Muscle of leg (tissue), 11 donors: ENCODE results near the gene ZNF830. TPM values are rescaled to one million over a fixed set of nuclear protein-coding genes. Genes with fewer than 3 reads are reported as not detected.
"Not testable (repeated sequence)": the region's sequence is repeated elsewhere in the genome, so short reads cannot be mapped to it uniquely, and the experiment has no call there.

Experiments used
- DNase-seq: peaks from one replicate; pipeline ENCODE4 v3.0.0; 2013
- H3K27ac ChIP-seq: one replicate; pipeline ENCODE4 v1.5.1; 2013; ENCODE audit warnings: mild to moderate bottlenecking, low read length, control low read depth
- H3K27me3 ChIP-seq: one replicate; pipeline ENCODE4 v1.6.1; 2013; ENCODE audit warnings: low read length; ENCODE audit not compliant: control insufficient read depth, insufficient read depth
- H3K36me3 ChIP-seq: one replicate; pipeline ENCODE4 v1.6.1; 2013; ENCODE audit warnings: low read length; ENCODE audit not compliant: control insufficient read depth, insufficient read depth
- H3K4me1 ChIP-seq: one replicate; pipeline ENCODE4 v1.6.1; 2013; ENCODE audit warnings: low read length; ENCODE audit not compliant: control insufficient read depth, insufficient read depth
- H3K4me3 ChIP-seq: one replicate; pipeline ENCODE4 v1.5.1; 2013; ENCODE audit warnings: low read length, control low read depth
- H3K9me3 ChIP-seq: replicated peaks from 2 replicates; pipeline ENCODE4 v1.6.1; 2013; ENCODE audit warnings: low read depth, low read length; ENCODE audit not compliant: control insufficient read depth
- WGBS: methylation state at CpG from one replicate; pipeline ENCODE4 v1.1.5; 2013; ENCODE audit warnings: missing lambda C conversion rate; ENCODE audit not compliant: insufficient coverage; 5-methylcytosine and 5-hydroxymethylcytosine counted together
- polyA plus RNA-seq, 8 donors: library from polyadenylated mRNA; unstranded; fragments of 120-200 nt; gene quantifications; one replicate each; pipeline versions ENCODE4 v1.2.1 to v1.2.3, GENCODE V29; 2013; ENCODE audit warnings: inconsistent platforms in 1 of 8, low replicate concordance in 1 of 8; ENCODE audit not compliant: insufficient read length in 8 of 8, insufficient read depth in 1 of 8
- total RNA-seq: library from RNA; stranded (reverse); fragments of 120-200 nt; gene quantifications from one replicate; pipeline ENCODE4 v1.2.4, GENCODE V29; 2013

The ZNF830 gene
- total and polyA plus RNA-seq, 9 donors: 12.3 to 17.6 (median 15.0) TPM

DNA sequence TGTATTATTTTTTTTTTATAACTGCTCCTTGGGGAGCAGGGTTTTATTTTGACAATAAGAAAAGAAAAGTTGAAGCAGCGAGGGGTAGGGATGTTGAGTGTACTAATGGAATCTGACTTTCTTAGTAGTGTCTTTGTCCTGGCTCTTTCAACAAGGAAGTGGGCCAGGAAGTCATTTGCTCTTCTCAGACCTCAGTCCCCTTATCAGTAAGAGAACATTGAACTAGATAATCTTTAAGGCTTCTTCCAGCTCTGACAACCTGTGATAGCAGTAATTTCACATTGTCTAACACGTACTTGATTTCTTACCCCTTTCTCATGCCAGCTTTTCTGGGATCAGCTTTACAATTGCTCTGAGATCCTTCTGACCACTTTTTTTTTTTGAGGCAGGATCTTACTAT, 27.3 kb downstream of the ZNF830 start:
- WGBS: 90% methylated on average over 2 of the region's 2 CpGs
- no peaks in the 10 kb centered on the region for H3K27me3 ChIP-seq
- H3K27ac ChIP-seq: no peak overlapping the region
- peaks cover 70% of the 10 kb centered on the region for H3K36me3 ChIP-seq
- DNase-seq: no peak
- no peaks in the 10 kb centered on the region for H3K9me3 ChIP-seq
- no peaks in the 10 kb centered on the region for H3K4me1 ChIP-seq
- H3K4me3 ChIP-seq: no peak overlapping the region

DNA sequence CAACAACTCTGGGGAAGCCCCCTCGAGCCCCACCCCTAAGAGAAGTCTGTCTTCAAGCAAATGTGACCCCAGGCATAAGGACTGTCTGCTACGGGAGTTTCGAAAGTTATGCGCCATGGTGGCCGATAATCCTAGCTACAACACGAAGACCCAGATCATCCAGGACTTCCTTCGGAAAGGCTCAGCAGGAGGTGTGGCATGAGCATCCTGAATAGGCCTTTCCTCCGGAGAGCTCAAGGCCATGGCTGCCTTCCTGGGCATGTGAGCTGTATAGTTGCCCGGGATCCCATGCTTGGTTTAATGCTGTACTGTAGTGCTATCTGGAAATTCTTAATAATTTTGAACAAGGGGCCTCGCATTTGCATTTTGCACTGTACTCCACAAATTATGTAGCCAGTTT, 28.1 kb downstream of the ZNF830 start:
- Histone ChIP-seq H3K4me1 (no peaks in the 10 kb centered on the region), H3K9me3 (no peaks in the 10 kb centered on the region), H3K27ac (no peak overlapping the region), H3K4me3 (no peak overlapping the region), H3K36me3 (peaks cover 78% of the 10 kb centered on the region), H3K27me3 (no peaks in the 10 kb centered on the region)
- WGBS: 95% methylated on average over 7 of the region's 10 CpGs
- DNase-seq: no peak

DNA sequence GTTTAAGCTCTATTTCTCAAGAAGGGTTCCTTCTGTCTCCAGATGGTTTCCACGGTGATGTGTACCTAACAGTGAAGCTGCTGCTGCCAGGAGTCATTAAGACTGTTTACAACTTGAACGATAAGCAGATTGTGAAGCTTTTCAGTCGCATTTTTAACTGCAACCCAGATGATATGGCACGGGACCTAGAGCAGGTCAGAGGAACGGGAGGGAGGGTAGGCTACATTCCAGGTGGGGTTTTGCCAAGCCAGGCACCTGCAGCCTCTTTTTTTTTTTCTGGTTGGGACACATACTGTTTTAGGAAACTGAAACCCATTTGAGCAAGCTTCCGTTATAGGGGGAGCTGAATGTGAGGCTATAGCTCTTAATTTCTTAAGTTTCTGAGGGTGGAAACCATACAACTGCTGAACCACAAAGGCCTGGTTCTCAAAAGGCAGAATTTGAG, 29.6 kb downstream of the ZNF830 start:
- no peak for DNase-seq
- WGBS: 36% methylated on average over 4 of the region's 6 CpGs

DNA sequence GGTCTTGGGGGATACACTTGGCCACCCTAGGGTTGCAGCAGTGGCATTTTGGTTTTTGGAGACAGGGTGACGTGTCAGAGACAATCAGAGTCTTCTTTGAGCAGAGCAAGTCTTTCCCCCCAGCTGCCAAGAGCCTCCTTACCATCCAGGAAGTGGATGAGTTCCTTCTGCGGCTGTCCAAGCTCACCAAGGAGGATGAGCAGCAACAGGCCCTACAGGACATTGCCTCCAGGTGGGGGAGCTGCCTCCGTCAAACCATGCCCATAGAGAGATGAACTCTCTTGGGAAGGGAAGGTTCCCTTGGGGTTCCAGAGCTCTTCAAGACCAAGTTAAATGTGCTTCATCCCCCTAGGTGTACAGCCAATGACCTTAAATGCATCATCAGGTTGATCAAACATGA, 30.3 kb downstream of the ZNF830 start:
- peaks cover 84% of the 10 kb centered on the region for H3K36me3 ChIP-seq
- no CpG with 5 or more reads among the region's 3 CpGs for WGBS
- H3K4me3 ChIP-seq: no peak overlapping the region
- DNase-seq: no peak
- peaks cover 2% of the 10 kb centered on the region for H3K4me1 ChIP-seq
- H3K27me3 ChIP-seq: no peaks in the 10 kb centered on the region
- no peaks in the 10 kb centered on the region for H3K9me3 ChIP-seq
- H3K27ac ChIP-seq: no peak overlapping the region

More for the DNA sequence above, 29.6 kb downstream of the ZNF830 start:
- Histone ChIP-seq H3K27me3 (no peaks in the 10 kb centered on the region), H3K36me3 (peaks cover 85% of the 10 kb centered on the region), H3K4me3 (no peak overlapping the region), H3K27ac (no peak overlapping the region), H3K9me3 (no peaks in the 10 kb centered on the region), H3K4me1 (no peaks in the 10 kb centered on the region)

DNA sequence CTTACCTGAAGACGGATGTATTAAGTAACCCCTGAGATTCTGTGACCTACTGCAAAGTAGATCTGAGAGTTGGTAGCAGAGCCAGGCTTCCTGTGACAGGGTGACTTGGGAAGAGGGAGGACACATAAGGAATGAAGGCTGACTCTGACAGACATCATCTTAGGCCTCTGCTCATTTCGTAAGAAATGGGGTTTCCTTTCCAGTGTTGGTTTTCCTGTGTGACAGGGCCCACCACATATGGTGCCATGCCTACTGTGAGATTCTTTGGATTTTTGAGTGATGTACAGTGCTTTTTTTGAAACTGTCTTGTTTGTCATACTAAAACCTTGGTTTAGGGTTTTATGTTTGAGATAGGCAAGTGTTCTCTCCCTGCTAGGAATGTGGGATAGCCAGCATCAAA, 31.7 kb downstream of the ZNF830 start:
- peaks cover 81% of the 10 kb centered on the region for H3K36me3 ChIP-seq
- no peak overlapping the region for H3K27ac ChIP-seq
- no peak overlapping the region for H3K4me3 ChIP-seq
- whole genome bisulfite sequencing: 88% methylated on average over 1 of the region's 2 CpGs
- no peaks in the 10 kb centered on the region for H3K27me3 ChIP-seq
- no peak for DNase-seq
- peaks cover 16% of the 10 kb centered on the region for H3K4me1 ChIP-seq
- H3K9me3 ChIP-seq: no peaks in the 10 kb centered on the region

DNA sequence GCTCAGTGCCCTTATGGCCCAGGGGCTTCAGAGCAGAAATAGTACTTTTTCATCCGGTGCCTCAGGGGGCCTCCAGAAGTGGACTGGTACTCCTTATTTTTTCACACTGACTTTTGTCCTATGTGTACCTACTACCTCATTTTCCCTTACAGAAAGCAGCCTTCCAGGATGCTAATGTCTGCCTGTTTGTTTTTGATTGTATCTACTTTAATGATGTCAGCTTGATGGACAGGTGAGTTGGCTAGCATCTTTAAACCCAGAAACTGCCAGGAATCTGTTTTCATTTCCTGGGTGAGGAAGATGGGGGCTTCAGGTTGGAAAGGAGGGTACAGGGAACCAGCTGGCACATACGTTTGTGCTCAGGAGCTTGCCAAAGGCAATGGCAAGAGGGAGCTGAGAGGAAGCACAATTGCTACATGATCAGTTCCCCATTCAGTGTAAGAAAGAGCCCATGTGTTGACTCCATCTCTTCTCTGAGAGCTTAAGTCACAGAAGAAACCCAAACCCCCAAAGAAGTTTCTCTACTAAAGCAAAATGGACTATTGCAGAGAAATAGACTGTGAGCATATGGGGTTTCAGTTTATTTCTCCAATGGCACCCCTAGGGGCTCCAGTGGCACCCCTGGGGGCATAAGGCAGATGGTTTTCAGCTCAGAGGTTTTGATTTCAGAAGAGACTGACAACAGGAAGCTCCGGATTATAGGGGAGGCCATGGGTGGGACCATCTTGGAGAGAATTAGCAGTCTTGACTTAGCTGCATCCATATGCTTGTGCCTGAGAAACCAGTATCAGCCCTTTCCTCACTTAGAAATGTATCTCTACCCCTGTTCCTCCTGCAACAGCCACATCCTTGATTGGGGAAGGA, 35.3 kb downstream of the ZNF830 start:
- peaks cover 82% of the 10 kb centered on the region for H3K36me3 ChIP-seq
- DNase-seq: peak; percentile 28
- no peaks in the 10 kb centered on the region for H3K27me3 ChIP-seq
- peak overlapping the region; percentile 2 for H3K27ac ChIP-seq
- no peak overlapping the region for H3K4me3 ChIP-seq
- WGBS: 67% methylated on average over 1 of the region's 3 CpGs
- H3K9me3 ChIP-seq: no peaks in the 10 kb centered on the region
- H3K4me1 ChIP-seq: peaks cover 19% of the 10 kb centered on the region

DNA sequence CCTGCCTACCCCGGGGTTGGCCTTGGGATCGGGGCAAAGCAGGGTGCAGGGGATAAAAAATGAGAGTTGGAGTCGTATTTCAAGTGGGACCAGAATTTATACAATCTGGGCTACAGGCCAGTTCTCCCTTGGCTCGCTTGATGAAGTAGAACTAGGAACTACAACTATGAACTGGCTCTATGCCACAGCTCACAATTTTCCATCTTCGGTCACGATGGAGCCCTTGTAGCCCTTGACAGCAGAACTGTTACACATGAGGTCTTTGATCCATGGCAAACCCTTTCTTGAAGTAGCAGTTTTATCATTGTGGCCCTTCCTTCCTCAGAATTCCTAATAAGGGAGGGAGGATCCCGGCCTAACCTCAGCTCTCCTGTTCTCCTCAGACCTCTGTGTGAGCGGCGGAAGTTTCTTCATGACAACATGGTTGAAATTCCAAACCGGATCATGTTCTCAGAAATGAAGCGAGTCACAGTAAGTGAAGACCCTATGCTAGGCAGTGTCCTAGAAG, 36.1 kb downstream of the ZNF830 start:
- 51% methylated on average over 7 of the region's 11 CpGs for WGBS
- DNase-seq: peak; percentile 95

DNA sequence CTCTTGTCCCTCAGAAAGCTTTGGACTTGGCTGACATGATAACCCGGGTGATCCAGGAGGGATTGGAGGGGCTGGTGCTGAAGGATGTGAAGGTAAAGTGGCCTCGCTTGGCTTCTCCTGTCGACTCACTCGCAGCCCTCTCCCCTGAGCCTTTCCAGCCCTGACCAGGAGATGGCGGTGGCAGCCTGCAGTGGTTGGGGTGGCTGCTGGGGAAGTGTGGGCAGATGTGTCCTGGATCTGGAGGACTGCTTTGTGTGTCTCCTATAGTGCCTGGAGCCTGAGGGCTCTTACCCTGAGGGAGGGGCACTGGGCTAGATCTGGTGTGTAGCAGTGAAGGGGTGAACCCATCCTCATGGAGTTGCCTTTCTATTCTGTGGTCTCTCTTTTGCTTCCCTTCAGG, 36.9 kb downstream of the ZNF830 start:
- H3K36me3 ChIP-seq: peaks cover 80% of the 10 kb centered on the region
- H3K4me1 ChIP-seq: peaks cover 19% of the 10 kb centered on the region
- H3K27me3 ChIP-seq: no peaks in the 10 kb centered on the region
- no peaks in the 10 kb centered on the region for H3K9me3 ChIP-seq
- WGBS: no CpG with 5 or more reads among the region's 5 CpGs
- peak; percentile 45 for DNase-seq
- no peak overlapping the region for H3K27ac ChIP-seq
- no peak overlapping the region for H3K4me3 ChIP-seq

More for the DNA sequence above, 36.1 kb downstream of the ZNF830 start:
- peaks cover 19% of the 10 kb centered on the region for H3K4me1 ChIP-seq
- no peaks in the 10 kb centered on the region for H3K9me3 ChIP-seq
- no peaks in the 10 kb centered on the region for H3K27me3 ChIP-seq
- peaks cover 81% of the 10 kb centered on the region for H3K36me3 ChIP-seq
- peak overlapping the region; percentile 38 for H3K27ac ChIP-seq
- H3K4me3 ChIP-seq: no peak overlapping the region

DNA sequence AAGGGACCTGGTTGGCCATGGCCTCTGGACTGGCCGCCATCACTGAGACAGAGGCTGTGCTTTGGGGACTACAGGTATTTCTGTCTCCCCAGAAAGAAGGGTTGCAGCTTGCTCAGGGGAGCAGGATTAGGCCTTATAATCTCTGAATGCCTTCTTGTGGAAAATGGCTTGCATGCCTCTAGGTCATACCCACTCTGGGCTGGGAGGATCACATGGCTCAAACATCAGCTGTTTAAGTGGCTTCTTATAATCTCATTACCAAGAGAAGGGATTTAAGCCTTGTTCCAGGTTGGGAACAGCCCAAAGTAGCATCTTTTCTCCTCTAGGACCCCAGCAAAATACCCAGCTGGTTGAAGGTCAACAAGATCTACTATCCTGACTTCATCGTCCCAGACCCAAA, 38.1 kb downstream of the ZNF830 start:
- no peak overlapping the region for H3K4me3 ChIP-seq
- 89% methylated on average over 1 of the region's 2 CpGs for WGBS
- H3K9me3 ChIP-seq: no peaks in the 10 kb centered on the region
- peaks cover 19% of the 10 kb centered on the region for H3K4me1 ChIP-seq
- no peak overlapping the region for H3K27ac ChIP-seq
- no peaks in the 10 kb centered on the region for H3K27me3 ChIP-seq
- peaks cover 79% of the 10 kb centered on the region for H3K36me3 ChIP-seq
- no peak for DNase-seq

DNA sequence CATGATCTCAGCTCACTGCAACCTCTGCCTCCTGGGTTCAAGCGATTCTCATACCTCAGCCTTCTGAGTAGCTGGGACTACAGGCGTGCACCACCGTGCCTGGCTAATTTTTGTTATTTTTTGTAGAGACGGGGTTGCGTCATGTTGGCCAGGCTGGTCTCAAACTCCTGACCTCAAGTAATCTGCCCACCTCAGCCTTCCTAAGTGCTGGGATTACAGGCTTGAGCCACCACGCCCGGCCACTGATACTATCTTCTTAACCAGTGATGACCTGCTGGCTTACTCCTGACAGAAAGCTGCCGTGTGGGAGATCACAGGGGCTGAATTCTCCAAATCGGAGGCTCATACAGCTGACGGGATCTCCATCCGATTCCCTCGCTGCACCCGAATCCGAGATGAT, 39.6 kb downstream of the ZNF830 start:
- Histone ChIP-seq H3K36me3 (peaks cover 70% of the 10 kb centered on the region), H3K4me1 (peaks cover 19% of the 10 kb centered on the region)
- 91% methylated on average over 13 of the region's 14 CpGs for WGBS
- H3K4me3 ChIP-seq, H3K27me3 ChIP-seq, H3K9me3 ChIP-seq, H3K27ac ChIP-seq, DNase-seq: not testable (repeated sequence)
